ENCODE data around the gene CD1D.

Gene CD1D

DNA sequence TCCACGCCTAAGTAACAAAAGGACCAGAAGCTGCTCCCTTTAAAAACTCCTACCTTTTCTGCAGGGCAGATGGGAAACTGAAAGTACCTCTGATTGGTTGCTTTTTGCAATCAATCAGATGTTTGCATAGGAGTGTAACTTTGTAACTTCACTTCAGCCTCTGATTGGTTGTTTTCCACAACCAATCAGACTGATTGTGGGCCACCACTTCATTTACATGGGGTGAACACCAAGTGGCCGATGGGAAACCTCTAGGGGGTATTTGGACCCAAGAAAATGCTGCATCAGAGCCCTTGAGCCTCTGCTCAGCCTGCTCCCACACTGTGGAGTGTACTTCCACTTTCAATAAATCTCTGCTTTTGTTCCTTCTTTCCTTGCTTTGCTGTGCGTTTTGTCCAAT lies 32.8 kb upstream of the CD1D start:
- TF ChIP-seq ZFX (IDR thresholded peaks at IDR 0.05) = no peak
- no peak for TF ChIP-seq CTCF (conservative IDR thresholded peaks at IDR 0.05)
- H3K27ac ChIP-seq = no peak overlapping the region

DNA sequence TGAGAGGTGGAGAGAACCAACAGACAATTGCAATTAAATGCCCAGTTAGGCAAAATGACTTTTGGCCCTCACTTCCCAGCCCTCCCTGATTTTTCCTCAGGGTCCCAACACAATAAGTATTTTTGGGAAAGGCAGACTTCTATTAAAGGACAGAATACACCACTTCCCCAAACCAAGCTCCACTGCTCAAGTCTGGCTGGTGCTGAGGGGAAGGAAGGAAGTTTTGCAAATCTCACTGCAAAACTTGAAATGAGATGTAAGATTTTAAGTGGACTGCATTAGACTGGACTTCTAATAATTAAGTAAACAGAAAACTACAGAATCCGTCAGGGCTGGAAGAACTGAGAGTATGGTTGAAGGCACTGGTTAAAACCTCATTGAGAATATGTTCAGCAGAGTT lies 32.2 kb upstream of the CD1D start:
- H3K27ac ChIP-seq = no peak overlapping the region
- TF ChIP-seq ZFX (IDR thresholded peaks at IDR 0.05) (no peak), CTCF (conservative IDR thresholded peaks at IDR 0.05) (no peak)

DNA sequence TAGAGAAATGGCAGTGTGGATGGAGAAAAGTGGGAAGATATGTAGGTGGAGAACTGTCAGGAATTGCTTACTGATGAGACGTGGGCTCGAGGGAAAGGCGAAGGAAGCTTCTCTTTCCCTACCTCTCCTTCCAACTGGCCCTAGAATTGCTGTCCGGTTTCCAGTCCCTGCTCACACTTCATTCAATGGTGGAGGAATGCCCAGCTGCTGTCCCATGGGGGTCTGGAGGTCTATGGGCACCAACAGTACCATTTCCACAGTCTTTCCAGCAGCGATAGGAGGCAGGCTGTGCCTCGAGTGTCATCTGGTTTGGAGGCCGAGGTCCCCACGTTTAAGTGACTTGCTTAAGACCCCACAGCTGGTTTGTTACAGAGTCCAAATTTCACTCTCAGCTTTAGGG lies 31.5 kb upstream of the CD1D start:
- no peak for TF ChIP-seq ZFX (IDR thresholded peaks at IDR 0.05)
- TF ChIP-seq CTCF (conservative IDR thresholded peaks at IDR 0.05) = no peak
- no peak overlapping the region for H3K27ac ChIP-seq

DNA sequence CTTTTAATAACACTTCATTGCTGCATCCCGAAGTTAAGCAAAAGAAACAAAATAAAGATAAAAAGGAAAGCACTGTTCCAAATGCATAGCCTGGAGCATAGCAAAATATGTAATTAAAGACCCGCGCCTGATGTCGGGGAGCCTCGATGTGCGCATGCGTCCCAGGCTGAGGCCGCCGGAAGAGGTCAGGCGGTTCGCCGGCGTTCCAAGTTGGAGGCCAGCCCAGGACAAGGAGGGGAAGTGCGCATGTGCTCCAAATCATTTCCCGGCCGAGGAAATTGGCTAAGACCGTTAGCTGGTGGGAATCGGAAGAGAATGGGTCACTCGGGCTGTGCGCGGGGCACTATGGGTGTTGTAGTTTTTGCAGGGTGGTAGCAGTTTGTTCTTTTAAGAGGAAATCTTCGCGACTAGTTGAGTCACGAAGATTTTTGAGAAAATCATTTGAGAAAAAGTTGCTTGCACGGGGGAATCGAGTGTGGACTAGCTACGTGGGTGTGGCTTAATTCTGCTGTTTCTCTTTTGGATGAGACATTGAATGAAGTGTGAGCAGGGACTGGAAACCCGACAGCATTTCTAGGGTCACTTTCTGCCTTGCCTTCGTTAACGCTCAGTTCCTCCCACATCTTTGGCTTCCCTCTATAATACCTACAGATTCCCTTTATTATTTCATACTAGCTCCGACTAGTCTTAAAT lies 31.0 kb upstream of the CD1D start:
- no peak overlapping the region for H3K27ac ChIP-seq
- TF ChIP-seq ZFX (IDR thresholded peaks at IDR 0.05) = no peak
- no peak for TF ChIP-seq CTCF (conservative IDR thresholded peaks at IDR 0.05)

GRCh38 chr1:158150523-158150922 lies 30.2 kb upstream of the CD1D start:
- H3K27ac ChIP-seq = no peak overlapping the region
- no peak for TF ChIP-seq ZFX (IDR thresholded peaks at IDR 0.05)
- TF ChIP-seq CTCF (conservative IDR thresholded peaks at IDR 0.05) = no peak

DNA sequence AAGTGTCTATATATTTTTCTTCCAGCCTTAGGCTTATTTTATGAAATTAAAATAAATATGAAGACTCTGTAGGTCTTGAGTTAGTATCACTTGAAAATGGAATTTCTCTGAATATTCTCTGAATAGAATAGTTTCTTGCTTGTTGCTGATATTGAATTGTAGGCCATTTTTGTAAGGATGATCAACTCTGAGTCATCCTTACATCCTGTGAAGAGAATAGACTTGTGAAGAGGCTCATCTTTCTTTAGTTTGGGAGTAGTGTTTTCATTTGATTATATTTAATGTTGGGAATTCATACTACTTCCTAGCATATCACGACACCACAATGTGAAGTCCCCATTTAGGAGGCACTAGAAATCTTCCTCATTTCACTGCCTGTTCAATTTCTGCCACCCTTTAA lies 27.5 kb upstream of the CD1D start:
- no peak for TF ChIP-seq CTCF (conservative IDR thresholded peaks at IDR 0.05)
- TF ChIP-seq ZFX (IDR thresholded peaks at IDR 0.05) = no peak

GRCh38 chr1:158153746-158154444 lies 26.8 kb upstream of the CD1D start:
- no peak for TF ChIP-seq CTCF (conservative IDR thresholded peaks at IDR 0.05)
- no peak for TF ChIP-seq ZFX (IDR thresholded peaks at IDR 0.05)
- no peak overlapping the region for H3K27ac ChIP-seq

More for the DNA sequence above, 27.5 kb upstream of the CD1D start:
- no peak overlapping the region for H3K27ac ChIP-seq

All from C4-2B (cell line).